GM19023 (cell line): ENCODE data around the gene IFNA2.
"Not testable (repeated sequence)": the region's sequence is repeated elsewhere in the genome, so short reads cannot be mapped to it uniquely, and the experiment has no call there.

ENCODE experiments used
- ATAC-seq: cut with Tn5 transposase; IDR thresholded peaks from one replicate; pipeline ENCODE4 v1.9.1; 2021; ENCODE audit warnings: mild to moderate bottlenecking, moderate library complexity; ENCODE audit not compliant: unreplicated experiment

The IFNA2 gene

DNA sequence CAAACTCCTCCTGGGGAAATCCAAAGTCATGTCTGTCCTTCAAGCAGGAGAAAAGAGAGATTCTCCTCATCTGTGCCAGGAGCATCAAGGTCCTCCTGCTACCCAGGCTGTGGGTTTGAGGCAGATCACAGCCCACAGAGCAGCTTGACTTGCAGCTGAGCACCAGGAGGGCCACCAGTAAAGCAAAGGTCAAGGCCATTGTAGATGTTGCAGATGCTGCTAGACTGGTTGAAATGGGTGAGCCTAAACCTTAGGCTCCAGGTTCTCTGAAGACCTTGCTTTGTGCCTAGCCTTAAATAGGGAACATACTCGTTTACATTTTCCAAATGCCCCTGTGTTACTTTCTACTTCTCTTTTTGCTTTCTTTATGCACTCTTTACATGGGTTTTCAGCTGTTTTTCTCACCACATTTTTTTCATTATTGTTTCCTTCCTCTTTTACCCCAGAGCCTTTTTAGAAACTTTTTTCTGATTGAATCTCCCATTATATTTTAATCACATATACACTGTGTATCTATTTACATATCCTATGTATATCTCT, at the start of gene IFNA2:
IFNA2 (minus strand) TSS at position 268 of the 540 bp plus-strand sequence; CDS start at position 199, 69 bp downstream.
- no peak for ATAC-seq

GRCh38 chr9:21435015-21435383, 49.8 kb upstream of the IFNA2 start:
- ATAC-seq: not testable (repeated sequence)

DNA sequence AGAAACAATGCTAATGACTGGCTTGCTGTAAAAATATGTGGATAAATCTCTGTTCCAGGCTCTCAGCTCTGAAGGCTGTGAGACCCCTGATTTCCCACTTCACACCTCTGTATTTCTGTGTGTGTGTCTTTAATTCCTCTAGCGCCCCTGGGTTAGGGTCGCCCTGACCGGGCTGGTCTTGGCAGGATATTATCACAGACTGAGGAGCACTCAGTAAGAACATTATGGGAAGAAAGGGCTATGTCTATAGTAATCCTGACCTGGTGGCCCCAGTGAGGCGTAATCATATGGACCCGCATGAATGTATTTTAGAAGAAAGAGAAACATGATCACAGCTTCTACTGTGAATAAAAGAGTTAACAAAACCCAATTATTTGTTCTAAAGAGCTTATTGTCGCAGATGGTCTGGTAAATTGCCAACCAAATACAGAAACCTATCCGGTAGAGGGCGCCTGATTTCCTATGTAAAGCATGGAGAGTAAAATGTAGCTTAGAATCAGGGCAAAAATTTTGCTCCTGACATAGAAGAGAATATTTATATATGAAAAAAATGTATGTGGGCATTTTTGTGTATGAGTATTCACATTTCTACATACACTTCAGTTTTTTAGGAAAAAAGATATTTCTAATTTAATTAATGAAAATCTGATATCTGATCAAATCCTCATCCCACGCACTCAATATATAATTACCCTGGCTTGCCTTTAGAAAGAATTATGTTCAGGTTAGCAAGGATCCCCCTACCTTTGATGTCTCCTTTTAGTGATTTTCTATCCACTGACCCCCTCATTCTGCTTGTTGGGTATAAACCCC, 49.2 kb upstream of the IFNA2 start:
- ATAC-seq: no peak

GRCh38 chr9:21432672-21433425, 47.7 kb upstream of the IFNA2 start:
- peak; percentile 65 for ATAC-seq

DNA sequence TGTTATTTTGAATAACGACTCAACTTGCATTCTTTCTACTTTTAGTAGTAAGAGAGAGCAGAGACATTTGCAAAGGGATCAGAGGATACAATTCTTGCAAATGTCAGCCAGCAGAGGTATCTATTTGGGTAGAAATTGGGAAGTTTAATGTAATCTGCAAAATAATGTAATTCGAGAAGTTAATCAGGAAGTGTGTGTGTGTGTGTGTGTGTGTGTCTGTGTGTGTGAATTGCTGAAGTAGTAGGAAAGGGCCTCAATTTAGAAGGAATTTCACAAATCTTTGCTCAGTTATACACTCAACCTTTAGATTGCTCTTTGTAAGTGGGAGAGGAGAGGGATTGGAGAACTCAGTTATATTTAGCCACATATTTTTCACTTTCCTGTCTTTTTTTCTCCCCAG, 44.0 kb upstream of the IFNA2 start:
- ATAC-seq: no peak

DNA sequence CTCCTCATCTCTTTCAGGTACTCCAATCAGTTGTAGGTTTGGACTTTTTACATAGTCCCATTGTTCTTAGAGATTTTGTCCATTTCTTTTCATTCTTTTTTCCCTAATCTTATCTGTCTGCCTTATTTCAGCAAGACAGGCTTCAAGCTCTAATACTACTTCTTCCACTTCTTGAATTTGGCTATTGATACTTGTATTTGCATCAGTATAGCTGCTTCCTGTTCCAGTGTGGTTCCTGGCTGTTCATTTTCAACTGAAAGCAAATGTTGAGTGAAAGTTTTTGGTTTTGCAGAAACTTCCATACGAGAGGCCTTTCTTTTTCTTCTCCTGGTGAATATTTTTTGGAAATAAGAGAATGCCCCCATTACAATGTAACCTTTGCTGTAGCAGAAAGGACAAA, 43.0 kb upstream of the IFNA2 start:
- no peak for ATAC-seq

- no peak for ATAC-seq
Measured at GRCh38 chr9:21415493-21416267, 30.5 kb upstream of the IFNA2 start.

GRCh38 chr9:21414220-21414940, 29.2 kb upstream of the IFNA2 start:
- no peak for ATAC-seq

DNA sequence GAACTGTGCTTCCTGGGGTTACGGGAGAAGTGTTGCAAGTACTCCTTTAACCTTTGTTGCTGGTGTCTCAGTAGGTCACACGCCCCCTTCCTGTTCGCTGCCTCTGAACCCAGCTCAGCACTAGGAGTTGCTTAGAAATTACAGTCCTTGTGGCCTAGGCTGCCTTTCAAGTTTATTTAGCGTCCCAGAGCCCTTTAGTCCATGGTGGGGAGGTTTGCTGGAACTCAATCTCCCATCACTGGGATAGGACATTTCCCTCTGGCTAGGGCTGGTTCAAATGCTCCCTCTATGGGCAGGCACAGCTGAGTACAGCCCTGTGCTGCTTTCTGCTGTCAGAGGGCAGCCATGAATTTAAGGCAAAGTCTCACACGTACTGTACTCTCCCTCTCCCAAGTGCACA, 28.4 kb upstream of the IFNA2 start:
- no peak for ATAC-seq

GRCh38 chr9:21413151-21413550, 28.0 kb upstream of the IFNA2 start:
- ATAC-seq: no peak

GRCh38 chr9:21412107-21412506, 26.9 kb upstream of the IFNA2 start:
- ATAC-seq: no peak

DNA sequence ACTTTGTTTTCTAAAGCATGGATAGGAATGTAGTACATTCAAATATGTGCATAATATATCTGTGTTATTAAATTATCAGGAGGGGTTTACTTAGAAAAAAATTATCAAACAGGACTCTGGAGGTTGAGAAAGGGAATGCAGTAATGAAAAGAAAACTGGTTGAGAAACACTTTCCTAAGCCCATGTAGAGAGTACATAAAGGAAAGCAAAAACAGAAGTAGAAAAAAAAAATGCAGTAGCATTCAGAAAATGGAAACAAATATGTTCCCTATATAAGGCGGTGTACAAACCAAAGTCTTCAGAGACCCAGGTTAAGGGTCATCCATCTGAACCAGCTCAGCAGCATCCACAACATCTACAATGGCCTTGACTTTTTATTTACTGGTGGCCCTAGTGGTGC, 23.6 kb upstream of the IFNA2 start, which contains the start of gene IFNA8:
IFNA8 (plus strand) TSS at position 301 of the 400 bp plus-strand sequence; CDS start at position 361, 60 bp downstream.
- no peak for ATAC-seq

GRCh38 chr9:21404146-21404545, 18.9 kb upstream of the IFNA2 start:
- no peak for ATAC-seq

DNA sequence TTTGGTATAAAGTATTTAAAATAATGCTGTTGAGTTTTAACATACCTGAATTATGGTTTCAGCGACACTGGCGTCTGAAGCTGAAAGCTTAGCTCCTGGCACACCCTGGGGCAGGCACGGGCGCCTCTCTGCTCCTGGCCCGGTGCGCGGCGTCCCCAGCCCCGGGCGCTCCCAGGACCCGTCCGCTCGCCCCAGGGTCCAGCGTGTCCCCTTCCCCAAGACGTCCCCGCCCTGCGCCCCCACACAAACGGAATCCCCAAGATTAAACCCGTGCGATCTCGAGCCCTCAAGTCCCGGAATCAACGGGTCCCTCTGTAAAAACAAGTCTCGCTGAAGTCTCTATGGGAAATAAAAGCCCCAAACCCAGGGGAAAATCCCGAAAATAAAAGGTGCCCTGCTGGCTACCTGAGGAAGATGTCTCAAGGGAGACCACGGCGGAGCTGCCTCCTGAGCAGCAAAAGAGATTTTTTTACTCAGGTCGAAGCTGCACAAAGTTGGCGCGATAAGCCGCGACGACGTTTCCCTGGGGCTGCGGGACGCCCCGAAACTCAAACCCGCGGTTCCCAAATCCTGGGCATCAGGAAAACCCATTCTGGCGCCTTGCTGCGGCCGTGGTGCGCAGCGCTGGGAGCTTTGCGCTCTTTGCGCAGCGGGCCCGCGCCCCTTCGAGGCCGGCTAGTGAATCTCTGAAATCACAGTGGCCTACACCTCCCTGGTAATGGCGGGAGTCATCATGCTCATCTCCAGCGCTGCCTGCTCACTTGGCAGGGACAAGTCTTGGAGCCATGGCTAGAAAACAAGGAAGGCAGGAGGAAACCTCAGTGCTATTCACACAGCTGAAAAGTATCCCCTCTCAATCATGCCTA, 17.4 kb upstream of the IFNA2 start:
- ATAC-seq: no peak

DNA sequence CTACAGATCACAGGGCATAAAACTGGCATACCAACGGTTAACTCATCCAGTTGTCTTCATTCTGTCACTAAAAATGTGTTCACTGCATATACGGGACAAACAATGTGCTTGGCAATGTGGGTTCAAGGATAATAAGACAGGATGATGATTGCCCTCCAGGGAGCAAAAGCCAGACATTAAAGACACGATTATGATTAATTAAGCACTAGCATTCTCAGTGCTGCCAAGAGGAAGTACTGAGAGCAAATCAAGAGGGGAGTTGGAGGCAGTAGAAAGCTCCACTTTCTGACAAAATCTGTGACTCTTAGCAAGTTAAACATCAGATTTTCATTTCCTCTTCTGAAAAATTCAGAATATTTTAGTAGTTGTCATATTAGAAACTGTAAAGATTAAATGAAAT, 14.8 kb upstream of the IFNA2 start:
- no peak for ATAC-seq

DNA sequence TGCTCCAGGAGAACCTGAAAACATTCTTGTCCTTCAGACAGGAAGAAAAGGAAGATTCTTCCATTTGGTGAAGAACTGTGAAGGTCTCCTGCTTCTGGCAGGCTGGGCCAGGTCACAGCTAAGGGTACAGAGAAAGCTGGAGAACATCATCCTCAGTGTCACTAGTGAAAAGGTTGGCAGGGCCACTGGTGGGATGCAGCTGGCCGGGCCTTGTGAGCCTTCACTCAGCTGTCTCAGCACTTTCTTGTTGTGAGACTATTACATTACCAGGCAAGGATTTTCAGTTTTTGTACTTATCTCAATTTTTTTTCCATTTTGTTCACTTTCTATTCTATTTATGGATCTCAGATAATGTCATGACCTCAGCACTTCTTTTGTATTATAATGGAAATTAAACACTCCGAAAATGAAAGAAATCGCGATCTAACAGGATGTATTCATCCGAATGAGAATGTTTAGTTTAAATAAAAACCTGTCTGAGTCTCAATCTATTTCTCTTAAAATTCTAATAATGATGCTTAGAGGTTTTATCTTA, 13.8 kb upstream of the IFNA2 start:
- ATAC-seq: no peak

GRCh38 chr9:21395778-21396717, 10.8 kb upstream of the IFNA2 start:
- ATAC-seq: peak; percentile 75

GRCh38 chr9:21392270-21392669, 7.1 kb upstream of the IFNA2 start:
- peak; percentile 71 for ATAC-seq
